Left renal cortex interstitium (tissue), 4 donors: ENCODE data around the gene CPSF7. TPM values are rescaled to one million over a fixed set of nuclear protein-coding genes. Genes with fewer than 3 reads are reported as not detected.
"Not testable (repeated sequence)": the region's sequence is repeated elsewhere in the genome, so short reads cannot be mapped to it uniquely, and the experiment has no call there.

Experiments
- DNase-seq, 4 donors: peaks; one replicate each; pipeline ENCODE4 v3.0.0-alpha.2; 2013; ENCODE audit warnings: low read depth in 4 of 4, low spot score in 2 of 4, missing footprints in 1 of 4
- polyA plus RNA-seq, 4 donors: library from polyadenylated mRNA; unstranded; fragments of 120-200 nt; gene quantifications; one replicate each; pipeline ENCODE4 v1.2.1, GENCODE V29; 2013; ENCODE audit not compliant: insufficient read length in 4 of 4

The CPSF7 gene
- polyA plus RNA-seq, 4 donors = 82.4 to 135 (median 111) TPM

DNA sequence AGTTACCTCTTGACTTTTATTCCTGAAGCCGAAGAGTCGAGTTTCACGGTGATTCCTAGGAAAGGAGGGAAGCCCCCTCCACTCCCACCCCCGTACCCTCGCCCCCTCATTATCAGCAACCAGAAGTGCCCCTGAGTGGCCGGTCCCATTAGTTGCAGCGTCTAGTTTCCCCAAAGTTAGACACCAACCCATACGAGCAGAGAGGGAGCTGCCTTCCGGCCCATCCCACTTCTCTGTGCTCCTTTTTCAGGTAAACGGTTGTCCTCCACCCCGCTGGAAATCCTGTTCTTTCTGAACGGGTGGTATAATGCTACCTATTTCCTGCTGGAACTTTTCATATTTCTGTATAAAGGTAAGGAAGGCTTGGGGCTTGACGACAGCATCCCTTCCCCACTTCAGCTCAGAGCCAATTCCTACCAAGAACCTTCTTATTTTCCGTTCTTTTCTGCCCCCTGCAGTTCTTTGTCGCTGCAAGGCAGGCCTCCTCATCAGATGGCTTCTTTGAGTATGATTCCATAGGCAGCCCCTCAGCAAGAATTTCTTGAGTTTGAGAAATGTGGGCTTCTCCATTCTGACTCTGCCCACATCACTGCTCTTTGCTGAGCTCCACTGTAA, 36.7 kb downstream of the CPSF7 start:
- peak in 1 of 4 donors; percentile 10 for DNase-seq

DNA sequence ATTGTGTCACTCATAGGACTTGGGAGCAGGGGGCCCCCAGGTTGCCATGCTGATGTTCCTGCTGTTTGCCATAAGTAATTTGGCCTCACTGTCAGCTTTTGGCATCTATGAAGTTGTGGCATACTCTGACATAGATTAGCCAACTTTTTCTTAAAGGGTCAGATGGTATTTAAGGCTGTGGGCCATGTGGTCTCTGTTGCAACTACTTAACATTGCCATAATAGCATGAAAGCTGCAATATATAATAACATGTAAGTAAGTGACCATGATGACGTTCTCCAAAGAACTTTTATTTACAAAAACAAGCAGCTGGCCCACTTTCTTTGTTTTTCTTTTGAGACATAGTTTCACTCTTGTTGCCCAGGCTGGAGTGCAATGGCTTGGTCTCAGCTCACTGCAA, 39.6 kb downstream of the CPSF7 start:
- DNase-seq = no peak

DNA sequence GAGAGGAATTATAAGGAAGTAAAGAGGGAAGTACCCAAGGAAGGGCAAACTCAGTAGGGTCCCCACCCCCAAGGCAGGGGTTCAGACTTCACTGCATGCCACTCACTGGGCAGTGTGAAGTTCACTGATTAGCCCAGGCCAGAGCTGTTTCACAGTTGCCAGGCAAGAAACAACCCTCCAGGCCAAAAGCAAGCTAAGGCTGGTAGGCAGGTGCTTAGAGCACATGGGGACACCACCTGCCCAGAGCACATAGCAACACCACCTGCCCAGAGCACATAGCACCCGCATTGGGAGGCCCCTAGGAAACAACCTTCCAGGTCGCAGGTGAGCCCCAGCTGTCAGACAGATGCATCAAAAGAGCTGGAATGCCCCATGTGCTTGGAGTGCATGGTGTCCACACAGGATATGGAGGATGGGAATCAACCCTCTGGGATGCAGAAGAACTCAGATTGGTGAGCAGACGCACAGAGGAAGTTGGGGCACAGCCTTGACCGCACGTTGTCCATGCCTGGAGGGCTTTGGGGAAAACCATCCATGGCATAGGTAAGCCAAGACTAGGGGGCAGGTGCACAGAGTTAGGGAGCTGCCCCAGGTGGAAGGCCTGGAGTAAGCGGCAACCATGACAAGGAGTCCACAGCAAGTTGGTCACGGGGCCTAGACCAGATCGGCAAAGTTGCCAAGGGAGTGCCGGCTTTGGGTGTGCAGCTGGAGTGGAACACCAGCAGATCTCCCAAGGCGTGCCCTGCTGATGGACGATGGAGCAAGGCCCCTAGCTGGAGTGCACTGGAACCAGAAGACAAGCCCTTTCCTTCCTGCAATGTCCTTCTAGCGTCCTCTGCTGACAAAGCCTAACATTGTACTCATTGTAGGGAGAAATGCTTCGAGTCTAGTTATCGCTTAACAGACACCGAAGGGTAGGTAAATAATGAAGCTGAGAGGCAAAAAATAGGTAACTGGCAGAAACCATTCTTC, 45.2 kb downstream of the CPSF7 start:
- DNase-seq = no peak

DNA sequence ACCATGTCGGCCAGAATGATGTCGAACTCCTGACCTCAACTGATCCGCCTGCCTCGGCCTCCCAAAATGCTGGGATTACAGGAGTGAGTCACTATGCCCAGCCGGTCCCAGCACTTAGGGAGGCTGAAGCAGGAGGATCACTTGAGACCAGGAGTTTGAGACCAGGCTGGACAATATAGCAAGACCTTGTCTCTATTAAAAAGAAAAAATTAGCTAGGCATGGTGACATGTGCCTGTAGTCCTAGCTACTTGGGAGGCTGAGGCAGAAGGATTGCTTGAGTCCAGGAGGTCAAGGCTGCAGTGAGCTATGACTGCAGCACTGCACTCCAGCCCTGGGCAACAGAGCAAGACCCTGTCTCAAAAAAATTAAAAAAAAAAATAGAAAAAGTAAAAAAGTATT, 45.9 kb downstream of the CPSF7 start:
- not testable (repeated sequence) for DNase-seq

DNA sequence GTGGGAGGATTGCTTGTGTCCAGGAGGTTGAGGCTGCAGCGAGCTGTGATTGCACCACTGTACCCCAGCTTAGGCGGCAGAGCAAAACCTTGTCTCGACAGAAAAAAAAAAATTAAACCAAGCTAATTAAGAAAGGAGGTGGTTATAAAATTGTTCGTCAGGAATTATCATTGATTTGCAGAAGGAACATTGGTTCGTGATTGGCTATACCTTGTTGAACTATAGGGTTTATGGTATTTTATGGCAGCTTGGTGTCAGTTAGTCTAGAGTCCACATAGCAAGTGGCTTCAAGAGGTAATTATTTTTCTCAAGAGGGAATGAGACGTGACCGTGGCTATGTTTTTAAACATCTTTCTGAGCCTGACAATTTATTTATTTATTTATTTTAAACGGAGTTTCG, 48.9 kb downstream of the CPSF7 start:
- no peak for DNase-seq

DNA sequence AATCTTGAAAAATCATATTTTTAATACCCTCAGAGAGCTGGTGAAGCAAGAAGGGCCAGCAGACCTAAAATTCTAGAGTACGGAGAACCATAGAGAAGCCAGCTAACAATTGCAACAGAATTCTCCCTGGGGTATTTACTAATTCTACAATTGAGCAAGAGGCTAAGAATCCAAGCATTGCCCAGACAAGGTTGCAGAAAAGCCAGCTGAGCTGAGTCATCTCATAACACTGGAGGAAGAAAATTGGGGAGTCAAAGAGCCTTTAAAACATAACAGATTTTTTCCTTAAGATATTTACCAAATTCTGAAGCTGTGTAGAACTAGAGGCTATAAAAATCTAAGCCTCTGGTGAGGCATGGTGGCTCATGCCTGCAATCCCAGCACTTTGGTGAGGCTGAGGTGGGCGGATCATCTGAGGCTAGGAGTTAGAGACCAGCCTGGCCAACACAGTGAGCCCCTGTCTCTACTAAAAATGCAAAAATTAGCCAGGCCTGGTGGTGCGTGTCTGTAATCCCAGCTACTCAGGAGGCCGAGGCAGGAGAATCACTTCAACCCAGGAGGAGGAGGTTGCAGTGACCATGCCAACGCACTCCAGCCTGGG, 51.0 kb downstream of the CPSF7 start:
- DNase-seq = no peak

DNA sequence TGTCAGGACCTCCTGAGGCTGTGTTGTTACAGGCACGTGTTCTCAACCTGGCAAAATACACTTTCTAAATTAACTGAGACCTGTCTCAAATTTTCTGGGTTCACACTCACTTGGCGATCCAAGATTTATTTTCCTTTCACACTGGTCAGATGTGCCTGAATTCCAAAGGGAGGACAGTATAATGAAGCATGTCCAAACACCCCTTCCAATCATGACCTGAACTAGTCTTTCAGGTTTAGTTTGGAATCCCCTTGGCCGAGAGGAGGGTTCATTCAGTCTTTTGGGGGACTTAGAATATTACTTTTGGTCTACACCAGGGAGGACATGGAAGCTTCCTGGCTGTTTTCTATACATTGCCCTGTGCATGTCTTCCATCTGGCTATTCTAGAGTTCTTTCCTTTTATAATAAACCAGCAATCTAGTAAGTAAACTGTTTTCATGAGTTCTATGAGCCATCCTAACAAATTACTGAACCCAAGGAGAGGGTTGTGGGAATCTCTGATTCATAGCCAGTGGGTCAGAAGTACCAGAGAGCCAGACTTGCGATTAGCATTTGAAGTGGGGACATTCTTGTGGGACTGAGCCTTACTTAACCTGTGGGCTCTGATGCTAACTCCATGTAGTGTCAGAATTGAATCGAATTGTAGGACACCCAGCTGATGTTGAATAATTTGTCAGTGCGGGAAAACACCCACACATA, 52.2 kb downstream of the CPSF7 start:
- DNase-seq = no peak

DNA sequence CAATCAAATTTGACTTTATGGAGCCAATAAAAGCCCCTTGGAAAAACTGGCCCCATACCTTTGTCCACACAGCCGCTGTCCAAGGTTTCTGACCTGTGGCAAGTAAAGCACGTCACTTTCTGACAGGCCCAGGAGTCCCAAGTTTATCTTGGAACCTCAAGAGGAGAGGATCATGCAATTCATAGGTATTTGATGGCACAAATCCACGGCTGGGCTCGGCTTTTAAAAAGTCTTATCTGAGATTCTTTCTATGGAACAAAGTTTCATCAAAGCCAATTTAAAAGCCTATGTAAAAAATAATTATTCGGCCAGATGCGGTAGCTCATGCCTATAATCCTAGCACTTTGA, 54.0 kb downstream of the CPSF7 start:
- DNase-seq = no peak

DNA sequence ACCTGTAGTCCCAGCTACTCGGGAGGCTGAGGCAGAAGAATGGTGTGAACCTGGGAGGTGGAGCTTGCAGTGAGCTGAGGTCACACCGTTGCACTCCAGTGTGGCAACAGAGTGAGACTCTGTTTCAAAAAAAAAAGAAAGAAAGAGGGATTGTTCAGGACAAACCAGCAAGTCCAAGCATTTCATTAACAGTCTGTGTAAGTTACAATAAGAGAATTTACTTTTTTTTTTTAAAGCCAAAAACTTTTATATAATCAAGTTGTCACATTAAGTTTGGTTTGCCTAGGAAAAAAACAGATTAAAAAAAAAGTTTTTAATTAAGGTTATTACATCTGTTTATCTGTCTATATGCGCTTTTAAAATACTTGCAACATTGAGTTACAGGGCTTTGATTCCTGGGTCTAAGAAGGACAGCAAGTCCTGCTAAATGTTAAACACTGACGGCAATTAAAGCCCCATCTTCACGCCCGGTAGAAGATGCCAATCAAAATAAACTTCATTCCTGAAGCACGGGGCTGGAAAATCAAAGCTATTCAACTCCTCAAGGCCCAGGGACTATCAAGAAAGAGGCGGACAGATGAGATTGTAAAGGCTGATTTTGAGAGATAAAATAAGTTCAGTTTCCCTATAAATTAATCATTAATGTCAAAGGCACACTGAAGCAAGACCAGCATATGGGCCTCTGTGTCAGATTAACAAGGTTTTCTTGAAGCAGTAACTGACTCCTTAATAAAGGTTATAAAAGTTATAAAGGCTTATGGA, 56.9 kb downstream of the CPSF7 start:
- no peak for DNase-seq

DNA sequence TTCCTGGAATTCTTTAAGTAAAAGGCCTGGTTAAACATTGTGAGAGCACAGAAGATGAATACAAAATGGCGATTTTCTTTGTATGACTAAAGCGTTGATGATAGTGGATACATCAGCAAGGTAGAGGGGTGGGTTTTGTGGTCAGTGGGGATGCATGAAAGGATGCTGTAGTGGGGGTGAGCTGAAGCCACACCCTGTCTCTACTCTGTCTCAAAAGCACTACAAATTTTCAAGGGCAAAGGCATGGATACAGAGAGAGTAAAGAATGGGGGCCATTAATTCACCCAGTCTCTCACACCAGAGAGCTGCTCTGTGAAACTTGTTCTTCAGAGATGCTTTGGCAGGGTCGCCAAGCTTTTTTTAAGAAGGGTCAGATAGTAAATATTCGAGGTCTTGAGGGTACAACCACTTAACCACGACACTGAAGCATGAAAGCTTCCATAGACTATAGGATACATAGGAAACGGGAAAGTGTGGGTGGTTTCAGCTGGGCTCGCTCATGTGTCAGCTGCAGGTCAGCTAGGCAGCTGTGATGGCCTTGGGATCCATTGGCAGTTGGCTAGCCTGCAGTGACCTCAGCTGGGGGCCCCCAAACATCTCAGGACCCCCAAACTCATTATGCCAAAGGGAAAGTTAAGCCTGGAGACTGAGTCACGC, 59.3 kb downstream of the CPSF7 start:
- DNase-seq = no peak

DNA sequence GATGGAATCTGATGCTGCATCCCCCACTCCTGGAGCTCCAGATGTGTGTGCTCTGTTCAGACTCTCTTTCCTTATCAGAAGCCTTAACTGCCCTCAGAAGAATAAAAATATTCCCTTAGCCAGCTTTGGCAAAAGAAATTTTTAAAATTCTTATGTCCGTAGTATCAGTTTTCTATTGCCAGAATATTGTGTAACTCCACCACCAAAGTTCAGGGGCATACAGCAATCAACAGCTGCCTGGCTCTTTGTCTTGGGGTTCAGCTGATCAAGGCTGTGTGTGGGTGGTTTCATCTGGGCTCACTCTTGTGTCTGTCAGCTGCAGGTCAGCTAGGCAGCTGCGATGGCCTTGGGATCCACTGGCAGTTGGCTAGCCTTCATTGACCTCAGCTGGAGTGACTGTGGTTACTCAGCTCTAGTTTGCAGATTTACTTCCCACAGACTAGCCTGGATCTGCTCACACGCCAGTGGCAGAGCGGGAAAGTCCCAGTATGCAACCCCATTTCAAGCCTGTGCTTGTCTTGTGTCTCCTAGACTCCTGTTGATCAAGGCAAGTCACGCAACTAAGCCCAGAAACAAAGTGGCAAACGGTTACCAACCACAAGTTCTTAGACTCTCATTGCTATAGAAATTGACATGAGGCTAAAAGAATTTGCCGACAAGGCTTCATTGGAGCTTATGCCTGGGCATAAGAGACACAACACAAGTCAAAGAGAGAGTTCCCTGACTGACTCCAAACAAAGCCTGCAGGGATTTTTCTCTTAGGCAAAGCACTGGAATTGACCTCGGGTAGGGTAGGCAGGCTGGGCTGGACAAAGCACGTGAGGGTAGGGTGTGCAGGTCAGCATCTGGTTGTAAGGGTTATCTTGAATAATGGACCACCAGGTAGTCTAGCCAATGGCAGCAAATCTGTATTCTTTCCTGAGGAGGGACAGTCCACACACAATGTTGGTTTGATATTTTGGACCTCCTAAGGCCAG, 60.1 kb downstream of the CPSF7 start:
- DNase-seq = no peak

DNA sequence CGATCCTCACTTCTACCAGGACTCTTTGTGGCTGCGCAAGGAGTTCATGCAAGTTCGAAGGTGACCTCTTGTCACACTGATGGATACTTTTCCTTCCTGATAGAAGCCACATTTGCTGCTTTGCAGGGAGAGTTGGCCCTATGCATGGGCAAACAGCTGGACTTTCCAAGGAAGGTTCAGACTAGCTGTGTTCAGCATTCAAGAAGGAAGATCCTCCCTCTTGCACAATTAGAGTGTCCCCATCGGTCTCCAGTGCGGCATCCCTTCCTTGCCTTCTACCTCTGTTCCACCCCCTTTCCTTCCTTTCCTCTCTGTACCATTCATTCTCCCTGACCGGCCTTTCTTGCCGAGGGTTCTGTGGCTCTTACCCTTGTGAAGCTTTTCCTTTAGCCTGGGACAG, 61.1 kb downstream of the CPSF7 start:
- DNase-seq = no peak

DNA sequence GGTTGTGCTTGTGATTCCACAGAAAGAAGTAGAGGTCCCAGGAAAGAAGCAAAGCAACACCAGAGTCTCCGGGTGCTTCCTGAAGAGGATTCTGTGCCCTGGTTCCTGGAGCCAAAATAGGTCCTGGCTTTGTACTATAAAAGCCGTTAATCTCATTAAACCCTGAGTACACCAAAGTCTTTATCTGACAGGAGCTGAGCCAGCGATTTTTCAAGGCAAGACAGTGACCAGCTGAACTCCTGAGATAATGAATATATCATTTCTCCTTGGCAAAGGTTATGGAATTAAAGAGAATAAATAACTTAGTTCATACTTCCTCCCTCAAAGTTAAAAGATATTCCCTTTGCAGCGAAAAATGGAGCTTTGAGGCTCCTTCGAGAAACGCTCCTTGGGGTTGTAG, 62.4 kb downstream of the CPSF7 start:
- DNase-seq = no peak

DNA sequence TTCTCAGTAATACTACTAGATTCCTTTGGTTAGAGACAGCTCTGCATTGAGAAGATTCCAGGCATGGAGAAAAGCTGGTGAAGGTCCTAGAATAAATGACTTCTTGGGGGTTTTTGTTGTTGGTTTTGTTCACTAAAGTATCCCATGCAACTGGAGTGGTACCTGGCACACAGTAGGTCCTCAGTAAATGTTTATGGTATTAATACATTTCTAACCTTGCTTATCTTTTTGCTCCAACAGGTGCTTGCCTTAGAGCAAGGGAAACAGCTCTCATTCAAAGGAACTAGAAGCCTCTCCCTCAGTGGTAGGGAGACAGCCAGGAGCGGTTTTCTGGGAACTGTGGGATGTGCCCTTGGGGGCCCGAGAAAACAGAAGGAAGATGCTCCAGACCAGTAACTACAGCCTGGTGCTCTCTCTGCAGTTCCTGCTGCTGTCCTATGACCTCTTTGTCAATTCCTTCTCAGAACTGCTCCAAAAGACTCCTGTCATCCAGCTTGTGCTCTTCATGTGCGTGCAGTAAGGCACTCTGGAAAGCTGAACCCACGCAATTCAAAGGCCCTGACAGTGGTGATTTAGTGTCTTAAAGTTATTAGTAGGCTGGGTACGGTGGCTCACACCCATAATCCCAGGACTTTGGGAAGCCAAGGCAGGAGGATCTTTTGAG, 65.6 kb downstream of the CPSF7 start:
- no peak for DNase-seq

DNA sequence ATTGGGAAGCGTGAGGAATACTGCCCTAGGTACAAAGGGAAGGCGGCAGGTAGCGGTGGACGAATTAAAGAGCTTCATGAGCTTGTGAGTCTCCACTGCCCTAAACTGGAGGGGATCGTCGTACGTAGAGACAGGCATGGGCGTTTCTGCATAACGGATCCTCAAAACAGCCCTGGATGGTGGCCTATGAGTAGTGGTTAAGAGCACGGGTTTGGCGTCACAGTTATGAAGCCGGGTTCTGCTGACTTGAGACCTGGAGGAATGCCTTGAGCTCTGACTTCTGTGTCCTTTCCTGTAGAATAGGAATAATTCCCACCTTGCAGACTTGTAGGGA, 67.3 kb downstream of the CPSF7 start:
- DNase-seq = no peak

DNA sequence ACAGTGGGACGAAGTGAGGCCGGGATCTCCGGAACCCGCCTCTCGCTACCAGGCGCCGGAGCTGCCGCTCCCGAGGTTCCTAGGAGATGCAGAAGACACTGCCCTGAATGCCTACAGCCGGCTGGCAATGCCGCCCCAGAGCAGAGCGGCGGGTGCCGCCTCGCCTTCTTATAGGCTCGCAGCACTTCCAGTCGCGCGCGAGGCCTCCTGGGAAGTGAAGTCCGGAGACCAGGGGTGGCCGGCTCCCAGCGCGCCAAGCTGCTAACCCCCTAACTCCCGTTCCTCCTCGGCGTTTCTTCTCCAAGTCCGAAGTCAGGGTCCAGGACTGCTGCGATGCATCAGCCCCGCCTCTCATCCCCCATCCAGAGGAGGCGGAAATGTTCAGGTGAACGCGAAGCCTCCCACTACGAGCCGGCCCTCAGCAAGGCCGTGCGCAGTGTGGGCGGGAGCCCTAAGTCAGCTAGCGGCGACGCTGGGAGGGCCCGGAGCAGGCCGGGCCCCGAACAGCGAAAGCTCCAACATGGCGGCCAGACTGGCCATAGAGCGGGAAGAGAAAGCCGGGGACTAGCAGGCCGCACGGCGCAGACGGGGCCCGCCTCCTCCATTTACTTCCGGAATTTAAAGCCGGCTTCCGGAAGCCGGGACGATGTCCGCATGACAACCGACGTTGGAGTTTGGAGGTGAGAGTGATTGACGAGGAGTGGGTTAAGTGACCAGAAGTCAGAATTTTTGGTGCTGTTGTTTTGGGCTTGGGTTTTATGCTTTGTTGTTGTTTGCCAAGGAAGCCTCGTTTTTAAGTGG, 67.8 kb downstream of the CPSF7 start, which contains the start of the genes CYB561A3 and TMEM138:
CYB561A3 (minus strand) TSS at position 142 of the 801 bp plus-strand sequence. CDS start 5,169 bp downstream, outside the sequence.
TMEM138 (plus strand) TSS at position 634 of the 801 bp plus-strand sequence. CDS start 2,017 bp downstream, outside the sequence.
- peak; percentile 84 to 91 (median 89) for DNase-seq

DNA sequence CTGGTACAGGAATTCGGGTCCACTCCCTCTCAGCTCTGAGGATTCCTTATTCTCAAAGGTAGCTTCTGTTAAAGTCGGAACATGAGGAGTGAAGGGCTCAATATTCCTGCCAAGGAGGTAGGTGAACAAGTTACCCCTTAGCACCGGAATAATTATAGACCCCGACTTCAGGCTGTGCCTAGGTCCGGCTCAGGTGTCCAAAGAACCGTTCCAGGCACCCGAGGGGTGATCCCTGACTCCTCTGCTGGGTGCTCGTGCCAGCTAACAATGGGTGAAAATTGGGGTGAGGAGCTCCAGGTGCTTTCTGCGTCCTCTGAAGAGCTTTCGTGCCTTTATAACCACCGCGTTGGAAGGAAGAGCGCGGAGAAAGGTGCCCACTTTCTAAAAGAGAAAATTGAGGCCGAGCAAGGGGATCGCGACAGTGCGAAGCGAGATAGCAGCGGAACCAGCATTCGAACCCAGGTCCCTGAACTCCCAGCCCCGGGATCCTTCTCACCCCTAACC, 68.5 kb downstream of the CPSF7 start:
- DNase-seq = no peak
